ENCODE measurements around the gene SCAF8.

DNA sequence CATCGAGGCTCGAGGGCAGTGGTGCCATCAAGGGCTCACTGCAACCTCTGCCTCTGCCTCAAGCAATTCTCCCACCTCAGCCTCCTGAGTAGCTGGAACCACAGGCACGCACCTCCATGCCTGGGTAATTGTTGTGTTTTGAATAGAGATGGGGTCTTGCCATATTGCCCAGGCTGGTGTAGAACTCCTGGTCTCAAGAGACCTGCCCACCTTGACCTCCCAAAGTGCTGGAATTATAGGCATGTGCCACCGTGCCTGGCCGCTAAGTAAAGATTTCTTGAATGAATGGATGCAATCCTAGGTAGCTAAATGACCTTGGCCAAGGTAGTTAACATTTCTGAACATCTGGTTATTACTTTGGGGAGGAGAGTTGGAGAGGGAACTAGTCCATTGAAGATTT lies 7.4 kb downstream of the SCAF8 start:
- TF ChIP-seq MXI1 (conservative IDR thresholded peaks at IDR 0.05; ENCODE audit: poor library complexity, severe bottlenecking): no peak
- TF ChIP-seq, protein P1, sequence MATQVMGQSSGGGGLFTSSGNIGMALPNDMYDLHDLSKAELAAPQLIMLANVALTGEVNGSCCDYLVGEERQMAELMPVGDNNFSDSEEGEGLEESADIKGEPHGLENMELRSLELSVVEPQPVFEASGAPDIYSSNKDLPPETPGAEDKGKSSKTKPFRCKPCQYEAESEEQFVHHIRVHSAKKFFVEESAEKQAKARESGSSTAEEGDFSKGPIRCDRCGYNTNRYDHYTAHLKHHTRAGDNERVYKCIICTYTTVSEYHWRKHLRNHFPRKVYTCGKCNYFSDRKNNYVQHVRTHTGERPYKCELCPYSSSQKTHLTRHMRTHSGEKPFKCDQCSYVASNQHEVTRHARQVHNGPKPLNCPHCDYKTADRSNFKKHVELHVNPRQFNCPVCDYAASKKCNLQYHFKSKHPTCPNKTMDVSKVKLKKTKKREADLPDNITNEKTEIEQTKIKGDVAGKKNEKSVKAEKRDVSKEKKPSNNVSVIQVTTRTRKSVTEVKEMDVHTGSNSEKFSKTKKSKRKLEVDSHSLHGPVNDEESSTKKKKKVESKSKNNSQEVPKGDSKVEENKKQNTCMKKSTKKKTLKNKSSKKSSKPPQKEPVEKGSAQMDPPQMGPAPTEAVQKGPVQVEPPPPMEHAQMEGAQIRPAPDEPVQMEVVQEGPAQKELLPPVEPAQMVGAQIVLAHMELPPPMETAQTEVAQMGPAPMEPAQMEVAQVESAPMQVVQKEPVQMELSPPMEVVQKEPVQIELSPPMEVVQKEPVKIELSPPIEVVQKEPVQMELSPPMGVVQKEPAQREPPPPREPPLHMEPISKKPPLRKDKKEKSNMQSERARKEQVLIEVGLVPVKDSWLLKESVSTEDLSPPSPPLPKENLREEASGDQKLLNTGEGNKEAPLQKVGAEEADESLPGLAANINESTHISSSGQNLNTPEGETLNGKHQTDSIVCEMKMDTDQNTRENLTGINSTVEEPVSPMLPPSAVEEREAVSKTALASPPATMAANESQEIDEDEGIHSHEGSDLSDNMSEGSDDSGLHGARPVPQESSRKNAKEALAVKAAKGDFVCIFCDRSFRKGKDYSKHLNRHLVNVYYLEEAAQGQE (IDR thresholded peaks at IDR 0.05; ENCODE audit: borderline replicate concordance): no peak
- TF ChIP-seq TAF1 (IDR thresholded peaks at IDR 0.05; ENCODE audit: low read depth): no peak
- TF ChIP-seq, protein P2, sequence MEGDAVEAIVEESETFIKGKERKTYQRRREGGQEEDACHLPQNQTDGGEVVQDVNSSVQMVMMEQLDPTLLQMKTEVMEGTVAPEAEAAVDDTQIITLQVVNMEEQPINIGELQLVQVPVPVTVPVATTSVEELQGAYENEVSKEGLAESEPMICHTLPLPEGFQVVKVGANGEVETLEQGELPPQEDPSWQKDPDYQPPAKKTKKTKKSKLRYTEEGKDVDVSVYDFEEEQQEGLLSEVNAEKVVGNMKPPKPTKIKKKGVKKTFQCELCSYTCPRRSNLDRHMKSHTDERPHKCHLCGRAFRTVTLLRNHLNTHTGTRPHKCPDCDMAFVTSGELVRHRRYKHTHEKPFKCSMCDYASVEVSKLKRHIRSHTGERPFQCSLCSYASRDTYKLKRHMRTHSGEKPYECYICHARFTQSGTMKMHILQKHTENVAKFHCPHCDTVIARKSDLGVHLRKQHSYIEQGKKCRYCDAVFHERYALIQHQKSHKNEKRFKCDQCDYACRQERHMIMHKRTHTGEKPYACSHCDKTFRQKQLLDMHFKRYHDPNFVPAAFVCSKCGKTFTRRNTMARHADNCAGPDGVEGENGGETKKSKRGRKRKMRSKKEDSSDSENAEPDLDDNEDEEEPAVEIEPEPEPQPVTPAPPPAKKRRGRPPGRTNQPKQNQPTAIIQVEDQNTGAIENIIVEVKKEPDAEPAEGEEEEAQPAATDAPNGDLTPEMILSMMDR (IDR thresholded peaks at IDR 0.05; ENCODE audit: poor library complexity, severe bottlenecking): no peak
